ENCODE measurements around the gene AUNIP.

The AUNIP gene

DNA sequence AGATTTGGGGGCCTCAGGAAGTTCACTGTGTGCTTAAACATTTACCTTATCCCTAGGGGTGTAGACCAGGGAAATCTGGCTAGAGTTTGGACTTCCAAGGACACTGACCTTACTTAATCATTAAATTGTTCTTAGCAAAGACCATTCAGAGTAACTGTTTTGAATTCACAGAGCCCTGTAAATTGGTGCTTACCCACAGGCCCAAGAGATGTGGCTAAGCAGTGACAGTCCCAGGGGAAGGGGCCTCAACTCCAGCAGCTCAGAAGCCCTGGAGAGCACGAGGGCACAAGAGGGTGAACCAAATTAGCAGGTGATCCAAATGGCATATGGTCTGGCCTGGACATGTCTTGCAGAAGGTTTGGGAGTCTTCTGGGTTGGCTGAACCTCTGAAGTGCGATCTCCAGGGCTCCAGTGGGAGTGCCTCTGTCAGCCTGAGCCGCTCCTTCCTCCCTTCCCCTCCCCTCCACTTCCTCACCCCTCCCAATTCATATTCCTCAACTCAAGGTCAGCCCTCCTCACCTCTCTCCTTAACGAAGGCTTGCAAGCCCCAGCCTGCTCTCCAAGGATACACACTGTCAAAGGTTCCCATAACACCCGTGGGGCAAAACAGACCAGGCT lies 11.9 kb upstream of the AUNIP start:
- H2BK120ac ChIP-seq (ENCODE audit: low read depth, low read length), result no peak overlapping the region
- H3K9ac ChIP-seq (ENCODE audit: low read length), result no peak overlapping the region
- H3K4me1 ChIP-seq (ENCODE audit: control insufficient read depth, insufficient read depth, low read depth, low read length), result peaks cover 45% of the 10 kb centered on the region
- no peak for DNase-seq
- no peak overlapping the region for H2BK5ac ChIP-seq (ENCODE audit: low read depth, low read length, poor library complexity, severe bottlenecking)
- no peaks in the 10 kb centered on the region for H3K9me3 ChIP-seq (ENCODE audit: control insufficient read depth, low read length)
- H3K27me3 ChIP-seq (ENCODE audit: control insufficient read depth in 1 of 2, insufficient read depth in 1 of 2, low read length in 2 of 2), result no peaks in the 10 kb centered on the region
- H2AFZ ChIP-seq (ENCODE audit: low read depth, low read length), result no peak overlapping the region
- no peak overlapping the region for H2BK12ac ChIP-seq (ENCODE audit: low read length in 2 of 2)
- H3K4me2 ChIP-seq (ENCODE audit: low read length, poor library complexity, severe bottlenecking), result no peak overlapping the region
- no peak overlapping the region for H3K4ac ChIP-seq (ENCODE audit: low read depth in 1 of 2, low read length in 2 of 2)
- peak overlapping the region; percentile 46 for H3K27ac ChIP-seq (ENCODE audit: low read length, poor library complexity, severe bottlenecking)
- peak overlapping the region; percentile 46 for H2AK5ac ChIP-seq (ENCODE audit: low read length, severe bottlenecking)
- peaks cover 16 to 23% of the 10 kb centered on the region in 2 experiments for H3K36me3 ChIP-seq (ENCODE audit: control insufficient read depth in 1 of 2, insufficient read depth in 2 of 2, low read depth in 1 of 2, low read length in 2 of 2)
- no peak overlapping the region for H3K18ac ChIP-seq (ENCODE audit: low read depth in 1 of 2, low read length in 2 of 2)
- H3K23ac ChIP-seq (ENCODE audit: low read length in 2 of 2), result no peak overlapping the region
- peaks cover 25% of the 10 kb centered on the region for H3K79me1 ChIP-seq (replicated peaks; ENCODE audit: low read length, poor library complexity, severe bottlenecking)
- H3K4me3 ChIP-seq (ENCODE audit: insufficient read depth in 1 of 2, low read depth in 1 of 2, low read length in 2 of 2), result no peak overlapping the region
- no peak overlapping the region for H3K14ac ChIP-seq (ENCODE audit: low read length in 2 of 2)
- no peak overlapping the region for H2BK15ac ChIP-seq (ENCODE audit: low read depth, poor library complexity, severe bottlenecking)
- H4K8ac ChIP-seq (ENCODE audit: low read length), result no peak overlapping the region
- peak overlapping the region; percentile 45 for H4K91ac ChIP-seq (ENCODE audit: low read length)
- 62% methylated on average over 4 of the region's 5 CpGs for WGBS

DNA sequence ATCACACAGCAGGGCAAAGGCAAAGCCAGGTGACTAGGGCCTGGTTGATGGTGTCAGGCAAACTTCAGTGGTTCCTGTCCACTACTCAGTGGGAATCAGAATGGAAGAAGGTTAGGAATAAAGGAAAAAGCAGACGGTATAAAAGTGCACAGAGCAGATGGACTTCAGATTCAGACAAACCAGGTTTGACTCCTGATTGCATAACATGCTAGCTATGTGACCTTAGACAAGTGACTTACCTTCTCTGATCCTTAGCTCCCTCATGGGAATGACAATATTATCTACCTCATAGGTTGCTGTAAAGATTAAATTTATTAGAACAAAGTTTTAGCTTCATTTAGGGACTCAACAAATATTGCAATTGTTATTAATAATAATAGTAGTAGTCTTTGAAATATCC lies 11.4 kb upstream of the AUNIP start:
- Histone ChIP-seq H2AK5ac (ENCODE audit: low read length, severe bottlenecking) (peak overlapping the region; percentile 58), H4K91ac (ENCODE audit: low read length) (no peak overlapping the region), H3K79me1 (replicated peaks; ENCODE audit: low read length, poor library complexity, severe bottlenecking) (peaks cover 25% of the 10 kb centered on the region), H3K18ac (ENCODE audit: low read depth in 1 of 2, low read length in 2 of 2) (no peak overlapping the region), H3K9ac (ENCODE audit: low read length) (no peak overlapping the region), H2BK12ac (ENCODE audit: low read length in 2 of 2) (no peak overlapping the region), H4K8ac (ENCODE audit: low read length) (no peak overlapping the region), H3K9me3 (ENCODE audit: control insufficient read depth, low read length) (no peaks in the 10 kb centered on the region), H3K4me1 (ENCODE audit: control insufficient read depth, insufficient read depth, low read depth, low read length) (peaks cover 47% of the 10 kb centered on the region), H3K4me3 (ENCODE audit: insufficient read depth in 1 of 2, low read depth in 1 of 2, low read length in 2 of 2) (no peak overlapping the region), H2BK120ac (ENCODE audit: low read depth, low read length) (no peak overlapping the region), H3K4me2 (ENCODE audit: low read length, poor library complexity, severe bottlenecking) (no peak overlapping the region), H3K36me3 (ENCODE audit: control insufficient read depth in 1 of 2, insufficient read depth in 2 of 2, low read depth in 1 of 2, low read length in 2 of 2) (peaks cover 16 to 23% of the 10 kb centered on the region in 2 experiments), H3K23ac (ENCODE audit: low read length in 2 of 2) (no peak overlapping the region), H2AFZ (ENCODE audit: low read depth, low read length) (no peak overlapping the region), H3K27me3 (ENCODE audit: control insufficient read depth in 1 of 2, insufficient read depth in 1 of 2, low read length in 2 of 2) (no peaks in the 10 kb centered on the region), H3K14ac (ENCODE audit: low read length in 2 of 2) (no peak overlapping the region), H2BK5ac (ENCODE audit: low read depth, low read length, poor library complexity, severe bottlenecking) (no peak overlapping the region), H3K27ac (ENCODE audit: low read length, poor library complexity, severe bottlenecking) (no peak overlapping the region), H3K4ac (ENCODE audit: low read depth in 1 of 2, low read length in 2 of 2) (no peak overlapping the region), H2BK15ac (ENCODE audit: low read depth, poor library complexity, severe bottlenecking) (no peak overlapping the region)
- no peak for DNase-seq
- 100% methylated on average over 1 of the region's 1 CpG for WGBS

DNA sequence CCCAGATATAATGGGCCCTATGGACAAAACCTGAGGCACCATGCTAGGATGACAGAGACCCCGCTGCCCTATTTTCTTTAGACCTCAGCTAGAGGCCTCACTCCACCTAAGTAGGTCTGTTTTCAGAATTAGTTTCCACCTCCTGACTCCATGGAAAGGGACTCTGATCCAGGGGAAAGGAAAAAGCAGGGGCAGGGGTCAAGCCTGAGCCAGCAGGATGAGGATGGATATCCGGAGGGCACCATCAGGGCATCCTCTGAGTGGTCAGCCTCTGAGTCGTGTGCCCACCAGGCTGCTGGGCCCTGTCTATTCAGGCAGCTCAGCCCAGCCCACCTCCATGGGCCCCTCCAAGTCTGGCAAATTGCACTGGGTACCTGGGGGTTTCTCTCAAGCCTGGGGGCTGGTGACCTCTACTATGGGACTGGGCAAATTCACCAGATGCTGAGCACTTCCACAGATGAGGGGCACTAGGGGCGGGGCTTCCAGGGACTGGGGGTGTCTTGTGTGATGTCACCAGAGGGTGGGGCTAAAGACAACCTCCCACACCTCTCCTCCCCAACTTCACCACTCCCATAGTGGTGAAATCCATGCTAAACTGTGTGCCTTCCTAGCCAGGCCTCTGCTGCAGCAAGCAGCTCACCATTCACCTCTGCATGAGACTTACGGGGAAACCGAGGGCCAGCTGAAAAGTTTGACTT lies 10.8 kb upstream of the AUNIP start:
- H3K27ac ChIP-seq (ENCODE audit: low read length, poor library complexity, severe bottlenecking), result no peak overlapping the region
- no peak overlapping the region for H3K18ac ChIP-seq (ENCODE audit: low read depth in 1 of 2, low read length in 2 of 2)
- H3K4ac ChIP-seq (ENCODE audit: low read depth in 1 of 2, low read length in 2 of 2), result no peak overlapping the region
- H3K79me1 ChIP-seq (replicated peaks; ENCODE audit: low read length, poor library complexity, severe bottlenecking), result peaks cover 25% of the 10 kb centered on the region
- no peak overlapping the region for H2BK15ac ChIP-seq (ENCODE audit: low read depth, poor library complexity, severe bottlenecking)
- 82% methylated on average over 5 of the region's 6 CpGs for WGBS
- H2BK120ac ChIP-seq (ENCODE audit: low read depth, low read length), result no peak overlapping the region
- peaks cover 47% of the 10 kb centered on the region for H3K4me1 ChIP-seq (ENCODE audit: control insufficient read depth, insufficient read depth, low read depth, low read length)
- no peak for DNase-seq
- H3K4me3 ChIP-seq (ENCODE audit: insufficient read depth in 1 of 2, low read depth in 1 of 2, low read length in 2 of 2), result no peak overlapping the region
- no peak overlapping the region for H2BK5ac ChIP-seq (ENCODE audit: low read depth, low read length, poor library complexity, severe bottlenecking)
- H3K14ac ChIP-seq (ENCODE audit: low read length in 2 of 2), result no peak overlapping the region
- peaks cover 16 to 23% of the 10 kb centered on the region in 2 experiments for H3K36me3 ChIP-seq (ENCODE audit: control insufficient read depth in 1 of 2, insufficient read depth in 2 of 2, low read depth in 1 of 2, low read length in 2 of 2)
- H4K8ac ChIP-seq (ENCODE audit: low read length), result no peak overlapping the region
- H4K91ac ChIP-seq (ENCODE audit: low read length), result no peak overlapping the region
- H3K23ac ChIP-seq (ENCODE audit: low read length in 2 of 2), result no peak overlapping the region
- no peak overlapping the region for H2AFZ ChIP-seq (ENCODE audit: low read depth, low read length)
- peak overlapping the region; percentile 58 for H2AK5ac ChIP-seq (ENCODE audit: low read length, severe bottlenecking)
- no peak overlapping the region for H3K9ac ChIP-seq (ENCODE audit: low read length)
- H2BK12ac ChIP-seq (ENCODE audit: low read length in 2 of 2), result no peak overlapping the region
- H3K4me2 ChIP-seq (ENCODE audit: low read length, poor library complexity, severe bottlenecking), result no peak overlapping the region
- H3K9me3 ChIP-seq (ENCODE audit: control insufficient read depth, low read length), result no peaks in the 10 kb centered on the region
- no peaks in the 10 kb centered on the region for H3K27me3 ChIP-seq (ENCODE audit: control insufficient read depth in 1 of 2, insufficient read depth in 1 of 2, low read length in 2 of 2)

DNA sequence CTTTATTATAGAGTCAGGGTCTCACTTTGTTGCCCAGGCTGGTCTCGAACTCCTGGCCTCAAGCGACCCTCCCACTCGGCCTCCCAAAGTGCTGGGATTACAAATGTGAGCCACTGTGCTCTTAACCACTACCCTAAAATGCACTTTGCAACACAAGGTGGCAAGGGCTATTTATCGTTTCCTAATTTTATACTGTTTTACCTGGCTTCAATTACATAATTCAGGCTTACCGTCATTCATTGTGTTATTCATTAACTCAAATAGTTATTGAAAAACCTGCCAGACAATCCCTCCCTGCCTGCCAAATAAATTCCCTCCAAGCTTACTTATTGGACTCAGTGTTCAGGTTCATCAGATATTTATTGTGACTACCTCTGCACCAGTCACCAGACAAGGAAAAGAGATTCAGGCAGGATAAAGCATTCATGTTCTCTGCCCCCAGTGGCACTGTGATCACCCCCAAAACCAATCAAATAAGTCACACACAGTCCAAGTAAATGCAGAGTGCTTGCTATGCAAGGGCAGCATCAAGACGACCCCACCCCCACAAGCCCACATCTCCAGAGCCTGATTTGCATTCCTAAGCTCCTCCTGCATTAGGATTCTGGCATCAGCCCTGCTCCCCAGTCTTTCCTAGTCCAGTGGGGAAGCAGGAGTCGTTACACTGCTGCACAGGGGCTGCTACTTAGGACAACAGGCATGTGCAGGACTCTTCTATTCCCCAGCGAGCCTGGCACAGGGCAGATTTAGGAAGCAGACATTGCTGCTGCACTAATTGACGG lies 8.1 kb upstream of the AUNIP start:
- Histone ChIP-seq H2AK5ac (ENCODE audit: low read length, severe bottlenecking) (peak overlapping the region; percentile 60), H3K4me2 (ENCODE audit: low read length, poor library complexity, severe bottlenecking) (no peak overlapping the region), H3K36me3 (ENCODE audit: control insufficient read depth in 1 of 2, insufficient read depth in 2 of 2, low read depth in 1 of 2, low read length in 2 of 2) (peaks cover 34 to 40% of the 10 kb centered on the region in 2 experiments), H2BK5ac (ENCODE audit: low read depth, low read length, poor library complexity, severe bottlenecking) (peak overlapping the region; percentile 1), H3K4ac (ENCODE audit: low read depth in 1 of 2, low read length in 2 of 2) (no peak overlapping the region), H3K23ac (ENCODE audit: low read length in 2 of 2) (no peak overlapping the region), H2BK120ac (ENCODE audit: low read depth, low read length) (no peak overlapping the region), H2BK15ac (ENCODE audit: low read depth, poor library complexity, severe bottlenecking) (no peak overlapping the region), H3K14ac (ENCODE audit: low read length in 2 of 2) (no peak overlapping the region), H2BK12ac (ENCODE audit: low read length in 2 of 2) (no peak overlapping the region), H3K27ac (ENCODE audit: low read length, poor library complexity, severe bottlenecking) (peak overlapping the region; percentile 38), H4K8ac (ENCODE audit: low read length) (no peak overlapping the region), H2AFZ (ENCODE audit: low read depth, low read length) (no peak overlapping the region), H3K9me3 (ENCODE audit: control insufficient read depth, low read length) (no peaks in the 10 kb centered on the region), H4K91ac (ENCODE audit: low read length) (no peak overlapping the region), H3K18ac (ENCODE audit: low read depth in 1 of 2, low read length in 2 of 2) (no peak overlapping the region), H3K4me3 (ENCODE audit: insufficient read depth in 1 of 2, low read depth in 1 of 2, low read length in 2 of 2) (no peak overlapping the region), H3K79me1 (replicated peaks; ENCODE audit: low read length, poor library complexity, severe bottlenecking) (peaks cover 7% of the 10 kb centered on the region), H3K4me1 (ENCODE audit: control insufficient read depth, insufficient read depth, low read depth, low read length) (peaks cover 32% of the 10 kb centered on the region), H3K9ac (ENCODE audit: low read length) (no peak overlapping the region), H3K27me3 (ENCODE audit: control insufficient read depth in 1 of 2, insufficient read depth in 1 of 2, low read length in 2 of 2) (no peaks in the 10 kb centered on the region)
- WGBS, result 79% methylated on average over 9 of the region's 9 CpGs
- DNase-seq, result no peak

All from mesenchymal stem cell (in vitro differentiated cells and primary cell).